Upper lobe of right lung (tissue), 1 donor: Measurements from ENCODE around the gene CDH1. TPM values are rescaled to one million over a fixed set of nuclear protein-coding genes. Genes with fewer than 3 reads are reported as not detected.

Source experiments
- ATAC-seq: fragments of 200-7000 bp; cut with Tn5 transposase; one replicate; pipeline ENCODE4 v1.9.1; 2020; ENCODE audit warnings: mild to moderate bottlenecking, moderate library complexity
- DNase-seq: peaks from one replicate; pipeline ENCODE4 v3.0.0-alpha.2; 2020
- H3K27ac ChIP-seq: fragments of 200-600 bp; one replicate; pipeline ENCODE4 v1.8.0; 2022
- H3K27me3 ChIP-seq: fragments of 200-600 bp; one replicate; pipeline ENCODE4 v1.8.0; 2022; ENCODE audit warnings: mild to moderate bottlenecking
- H3K36me3 ChIP-seq: fragments of 200-600 bp; one replicate; pipeline ENCODE4 v1.8.0; 2022
- H3K4me1 ChIP-seq: fragments of 200-600 bp; one replicate; pipeline ENCODE4 v1.8.0; 2022
- H3K4me3 ChIP-seq: fragments of 200-600 bp; one replicate; pipeline ENCODE4 v1.8.0; 2022; ENCODE audit warnings: mild to moderate bottlenecking
- H3K9me3 ChIP-seq: fragments of 200-600 bp; one replicate; pipeline ENCODE4 v1.8.0; 2022
- CTCF ChIP-seq: fragments of 200-600 bp; IDR thresholded peaks from one replicate; pipeline ENCODE4 v1.8.0; 2022; ENCODE audit warnings: antibody characterized with exemption
- intact Hi-C: fragments of 100-400 bp; cut with DNase I; formaldehyde crosslinking; loops from one replicate; pipeline ENCODE4 v1.11.0; 2022
- total RNA-seq: library from RNA; stranded (reverse); fragmentation: NEBNext Ultra II Directional; extraction: Animal tissue kit (Norgen Biotek cat#: 25700); gene quantifications from one replicate; pipeline ENCODE4 v1.2.1, GENCODE V29; 2021
- donor health status: DM: no; HTN: yes; CAD: no; lungs with severe emphysema.

The CDH1 gene
- total RNA-seq, 1 donor from 2014 or later, result 128 TPM

GRCh38 chr16:68875871-68876270 is 138.8 kb downstream of the CDH1 start:
- H3K4me3 ChIP-seq, result no peak overlapping the region
- intact Hi-C loops, result no loop called here
- DNase-seq (no peak), ATAC-seq (no peak)
- H3K27me3 ChIP-seq, result no peaks in the 10 kb centered on the region
- peaks cover 69% of the 10 kb centered on the region for H3K36me3 ChIP-seq
- H3K9me3 ChIP-seq, result no peaks in the 10 kb centered on the region
- H3K27ac ChIP-seq, result no peak overlapping the region
- H3K4me1 ChIP-seq, result no peaks in the 10 kb centered on the region
- TF ChIP-seq CTCF, result no peak

GRCh38 chr16:68883685-68884084 is 146.6 kb downstream of the CDH1 start:
- intact Hi-C loops, result no loop called here
- H3K4me3 ChIP-seq, result no peak overlapping the region
- TF ChIP-seq CTCF, result no peak
- no peak for ATAC-seq
- peaks cover 26% of the 10 kb centered on the region for H3K36me3 ChIP-seq
- H3K4me1 ChIP-seq, result peaks cover 11% of the 10 kb centered on the region
- H3K27ac ChIP-seq, result no peak overlapping the region
- DNase-seq, result no peak
- H3K27me3 ChIP-seq, result no peaks in the 10 kb centered on the region
- no peaks in the 10 kb centered on the region for H3K9me3 ChIP-seq

- TF ChIP-seq CTCF, result no peak
- Histone ChIP-seq H3K9me3 (no peaks in the 10 kb centered on the region), H3K4me3 (no peak overlapping the region), H3K27ac (no peak overlapping the region), H3K4me1 (peaks cover 11% of the 10 kb centered on the region), H3K27me3 (no peaks in the 10 kb centered on the region), H3K36me3 (peaks cover 19% of the 10 kb centered on the region)
- intact Hi-C loops, result no loop called here
- ATAC-seq, result no peak
- DNase-seq, result no peak
These were observed 147.3 kb downstream of the CDH1 start for GRCh38 chr16:68884401-68884800.

Other genes with a start within 250 kb of the CDH1 start
- gene ZFP90, start 198.0 kb upstream of the CDH1 start, total RNA-seq, result 17.7 TPM
- 9.6 TPM for gene CDH3, start 92.0 kb upstream of the CDH1 start, total RNA-seq
- gene TANGO6, start 106.2 kb downstream of the CDH1 start, total RNA-seq, result 19.1 TPM